ENCODE measurements around the gene ABCA12. TPM values are rescaled to one million over a fixed set of nuclear protein-coding genes. Genes with fewer than 3 reads are reported as not detected.
"Not testable (repeated sequence)": the region's sequence is repeated elsewhere in the genome, so short reads cannot be mapped to it uniquely, and the experiment has no call there.

ABCA12 gene, protein sequence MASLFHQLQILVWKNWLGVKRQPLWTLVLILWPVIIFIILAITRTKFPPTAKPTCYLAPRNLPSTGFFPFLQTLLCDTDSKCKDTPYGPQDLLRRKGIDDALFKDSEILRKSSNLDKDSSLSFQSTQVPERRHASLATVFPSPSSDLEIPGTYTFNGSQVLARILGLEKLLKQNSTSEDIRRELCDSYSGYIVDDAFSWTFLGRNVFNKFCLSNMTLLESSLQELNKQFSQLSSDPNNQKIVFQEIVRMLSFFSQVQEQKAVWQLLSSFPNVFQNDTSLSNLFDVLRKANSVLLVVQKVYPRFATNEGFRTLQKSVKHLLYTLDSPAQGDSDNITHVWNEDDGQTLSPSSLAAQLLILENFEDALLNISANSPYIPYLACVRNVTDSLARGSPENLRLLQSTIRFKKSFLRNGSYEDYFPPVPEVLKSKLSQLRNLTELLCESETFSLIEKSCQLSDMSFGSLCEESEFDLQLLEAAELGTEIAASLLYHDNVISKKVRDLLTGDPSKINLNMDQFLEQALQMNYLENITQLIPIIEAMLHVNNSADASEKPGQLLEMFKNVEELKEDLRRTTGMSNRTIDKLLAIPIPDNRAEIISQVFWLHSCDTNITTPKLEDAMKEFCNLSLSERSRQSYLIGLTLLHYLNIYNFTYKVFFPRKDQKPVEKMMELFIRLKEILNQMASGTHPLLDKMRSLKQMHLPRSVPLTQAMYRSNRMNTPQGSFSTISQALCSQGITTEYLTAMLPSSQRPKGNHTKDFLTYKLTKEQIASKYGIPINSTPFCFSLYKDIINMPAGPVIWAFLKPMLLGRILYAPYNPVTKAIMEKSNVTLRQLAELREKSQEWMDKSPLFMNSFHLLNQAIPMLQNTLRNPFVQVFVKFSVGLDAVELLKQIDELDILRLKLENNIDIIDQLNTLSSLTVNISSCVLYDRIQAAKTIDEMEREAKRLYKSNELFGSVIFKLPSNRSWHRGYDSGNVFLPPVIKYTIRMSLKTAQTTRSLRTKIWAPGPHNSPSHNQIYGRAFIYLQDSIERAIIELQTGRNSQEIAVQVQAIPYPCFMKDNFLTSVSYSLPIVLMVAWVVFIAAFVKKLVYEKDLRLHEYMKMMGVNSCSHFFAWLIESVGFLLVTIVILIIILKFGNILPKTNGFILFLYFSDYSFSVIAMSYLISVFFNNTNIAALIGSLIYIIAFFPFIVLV (N-terminal part only)
- polyA plus RNA-seq (2014; cell fraction: cytosol; rRNA removed), result 0.12 and 0.30 TPM in 2 replicates
- 0.02 and 0.14 TPM in 2 replicates for polyA plus RNA-seq (2014; cell fraction: nucleus; rRNA removed)

DNA sequence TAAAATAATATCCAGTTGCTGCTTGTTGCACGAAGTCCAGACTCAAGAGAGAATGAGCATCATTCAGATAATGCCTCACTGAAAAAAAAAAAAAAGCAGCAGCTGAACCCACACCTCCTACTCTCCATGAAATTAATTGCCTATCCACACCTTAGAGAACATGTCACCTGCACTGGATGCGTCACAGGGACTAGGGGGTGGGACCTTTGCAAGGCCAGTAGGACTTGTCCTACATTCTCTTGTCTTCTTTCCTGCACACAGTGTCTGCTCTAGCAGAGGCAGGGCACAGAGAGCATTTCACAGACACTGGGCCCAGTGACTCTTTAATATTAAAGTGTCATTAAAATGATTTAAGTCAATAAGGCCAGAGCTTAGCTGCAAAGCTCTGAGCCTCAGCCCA lies at the start of gene ABCA12:
Gene ABCA12 (minus strand): TSS at position 148 of the 400 bp plus-strand sequence. CDS start 418 bp downstream, outside the sequence.
- no peak for DNase-seq (ENCODE audit: low spot score)

DNA sequence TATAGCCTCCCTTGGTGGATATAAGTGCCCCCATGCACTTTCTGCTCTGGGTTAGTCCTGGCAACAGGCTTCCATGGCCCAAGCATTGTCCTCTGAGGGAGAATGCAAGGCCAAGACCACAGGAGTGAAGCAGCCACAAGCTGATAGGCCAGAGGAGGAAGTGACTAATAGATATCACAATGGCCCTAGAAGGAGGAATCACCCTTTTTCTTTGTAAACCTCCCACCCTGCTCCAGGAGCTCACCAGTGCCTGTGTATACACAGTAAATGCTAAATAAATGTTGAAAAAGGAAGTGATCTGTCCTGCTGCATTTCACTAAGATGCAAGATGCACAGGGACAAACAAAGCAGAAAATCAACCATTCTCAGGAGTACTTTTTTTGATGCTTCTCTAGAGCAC lies 49.7 kb upstream of the ABCA12 start:
- DNase-seq (ENCODE audit: low spot score), result no peak

DNA sequence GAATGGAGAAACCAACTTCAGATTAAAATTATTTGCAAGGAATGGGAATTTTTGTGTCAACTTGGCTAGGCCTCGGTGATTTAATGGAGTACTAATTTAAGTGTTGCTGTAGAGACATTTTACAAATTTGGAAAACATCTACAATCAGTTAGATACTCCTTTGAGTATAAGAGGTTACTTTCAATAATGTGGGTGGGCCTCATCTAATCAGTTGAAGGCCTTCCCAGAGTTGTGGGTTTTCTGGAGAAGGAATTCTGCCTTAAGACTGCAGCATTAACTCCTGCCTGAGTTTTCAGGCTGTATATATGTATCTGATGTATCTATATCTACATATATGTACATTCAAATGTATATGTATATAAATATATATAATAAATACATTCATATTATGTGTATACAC lies 47.6 kb upstream of the ABCA12 start:
- DNase-seq (ENCODE audit: low spot score), result no peak

DNA sequence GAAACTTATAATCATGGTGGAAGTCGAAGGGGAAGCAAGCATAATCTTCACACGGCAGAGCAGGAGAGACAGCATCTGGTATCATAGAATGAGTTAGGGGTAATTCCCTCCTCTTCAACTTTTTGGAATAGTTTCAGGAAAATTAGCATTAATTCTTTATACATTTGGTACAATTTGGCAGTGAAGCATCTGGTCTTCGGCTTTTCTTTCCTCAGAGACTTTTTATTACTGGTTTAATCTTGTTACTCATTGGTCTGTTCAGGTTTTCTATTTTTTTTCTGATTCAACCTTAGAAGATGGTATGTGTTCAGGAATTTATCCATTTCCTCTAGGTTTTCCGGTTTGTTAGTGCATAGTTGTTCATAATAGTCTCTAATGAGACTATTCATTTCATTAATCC lies 39.7 kb upstream of the ABCA12 start:
- no peak for DNase-seq (ENCODE audit: low spot score)

DNA sequence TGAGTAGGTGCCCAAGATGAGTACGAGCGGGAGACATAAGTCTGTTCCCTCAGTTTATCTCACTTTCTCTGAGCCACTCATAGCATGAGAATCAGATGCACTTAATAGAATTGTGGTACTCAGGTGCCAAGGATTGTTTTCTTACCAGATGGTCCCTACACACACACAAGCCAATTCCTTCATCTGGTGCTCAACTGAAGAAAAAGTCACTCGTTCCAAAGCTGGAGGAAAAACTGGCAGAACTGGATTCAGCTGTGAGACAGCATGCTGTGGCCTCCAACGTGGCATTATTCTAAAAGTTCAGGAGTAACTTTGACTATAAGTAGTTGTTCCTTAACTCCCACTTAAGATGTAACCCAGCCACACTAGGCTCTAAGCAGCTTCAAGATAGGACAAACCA lies 33.4 kb upstream of the ABCA12 start:
- DNase-seq (ENCODE audit: low spot score), result no peak

DNA sequence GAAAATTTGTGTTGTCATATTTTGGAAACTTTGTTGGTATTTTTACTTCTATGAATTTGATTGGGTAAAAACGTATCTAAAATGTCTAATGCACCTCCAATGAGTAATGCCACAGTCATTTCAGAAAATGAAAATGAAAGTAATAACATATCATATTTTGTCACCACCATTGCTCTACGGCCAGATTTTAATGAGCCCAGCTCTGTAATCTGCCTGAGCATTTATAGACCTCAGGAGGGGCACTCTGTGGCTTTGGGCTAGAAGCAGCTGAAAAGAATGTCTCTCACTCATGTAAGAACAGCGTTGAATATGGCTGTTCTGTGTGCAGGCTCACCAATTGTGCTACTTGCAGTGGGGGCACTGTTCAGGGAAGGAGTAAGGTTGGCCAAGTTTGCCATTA lies 32.7 kb upstream of the ABCA12 start:
- DNase-seq (ENCODE audit: low spot score), result no peak

DNA sequence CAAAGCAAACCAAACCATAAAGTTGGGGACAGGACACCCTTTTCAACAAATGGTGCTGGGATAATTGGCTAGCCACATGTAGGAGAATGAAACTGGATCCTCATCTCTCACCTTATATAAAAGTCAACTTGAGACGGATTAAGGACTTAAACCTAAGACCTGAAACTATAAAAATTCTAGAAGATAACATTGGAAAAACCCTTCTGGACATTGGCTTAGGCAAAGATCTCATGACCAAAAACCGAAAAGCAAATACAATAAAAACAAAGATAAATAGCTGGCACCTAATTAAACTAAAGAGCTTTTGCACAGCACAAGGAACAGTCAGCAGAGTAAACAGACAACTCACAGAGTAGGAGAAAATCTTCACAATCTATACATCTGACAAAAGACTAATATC lies 28.1 kb upstream of the ABCA12 start:
- not testable (repeated sequence) for DNase-seq (ENCODE audit: low spot score)

DNA sequence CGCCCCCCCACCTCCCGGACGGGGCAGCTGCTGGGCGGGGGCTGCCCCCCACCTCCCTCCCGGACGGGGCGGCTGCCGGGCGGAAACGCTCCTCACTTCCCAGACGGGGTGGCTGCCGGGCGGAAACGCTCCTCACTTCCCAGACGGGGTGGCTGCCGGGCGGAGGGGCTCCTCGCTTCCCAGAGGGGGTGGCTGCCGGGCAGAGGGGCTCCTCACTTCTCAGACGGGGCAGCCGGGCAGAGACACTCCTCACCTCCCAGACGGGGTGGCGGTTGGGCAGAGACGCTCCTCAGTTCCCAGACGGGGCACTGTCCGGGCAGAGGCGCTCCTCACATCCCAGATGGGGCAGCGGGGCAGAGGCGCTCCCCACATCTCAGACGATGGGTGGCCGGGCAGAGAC lies 24.9 kb upstream of the ABCA12 start:
- not testable (repeated sequence) for DNase-seq (ENCODE audit: low spot score)

DNA sequence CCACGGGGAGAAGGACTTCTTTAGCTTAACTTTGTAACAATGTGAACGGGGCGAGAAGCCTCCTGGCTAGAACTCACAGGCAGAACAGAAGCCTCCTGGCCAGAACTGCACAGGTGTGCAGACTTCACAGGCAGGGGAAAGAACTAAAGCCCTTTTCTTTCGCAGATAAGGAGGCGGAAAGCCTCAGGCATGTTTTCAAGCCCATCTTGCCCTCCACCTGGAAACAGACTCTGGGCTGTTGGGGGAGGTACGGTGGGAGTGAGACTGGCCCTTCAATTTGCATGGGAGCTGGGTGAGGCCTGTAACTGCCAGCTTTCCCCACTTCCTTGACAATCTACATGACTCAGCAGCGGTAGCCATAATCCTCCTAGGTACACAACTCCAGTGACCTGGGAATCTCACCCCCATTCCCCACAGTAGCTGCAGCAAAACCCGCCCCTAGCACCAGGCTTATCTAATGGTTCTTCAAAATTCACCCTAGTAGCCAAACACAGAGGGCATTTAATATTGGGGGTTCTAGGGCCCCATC lies 22.9 kb upstream of the ABCA12 start:
- DNase-seq (ENCODE audit: low spot score), result no peak

DNA sequence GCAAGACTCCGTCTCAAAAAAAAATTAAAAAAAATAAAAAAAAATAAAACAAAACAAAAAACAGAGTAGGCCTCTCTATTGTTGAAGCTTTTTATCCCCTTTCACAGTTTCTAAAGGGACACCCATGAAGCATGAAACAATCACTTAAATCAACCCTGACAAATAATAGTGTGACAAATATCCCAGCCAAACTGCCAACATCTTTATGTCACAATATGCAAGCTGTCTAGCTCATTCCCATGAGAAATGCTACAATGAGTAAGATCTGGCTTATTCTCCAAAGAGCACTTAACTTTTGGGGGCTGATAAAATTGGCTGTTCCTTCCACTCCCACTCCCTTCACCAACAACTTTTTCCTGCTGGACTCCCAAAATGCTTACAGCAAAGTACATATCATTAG lies 21.7 kb upstream of the ABCA12 start:
- DNase-seq (ENCODE audit: low spot score), result no peak

DNA sequence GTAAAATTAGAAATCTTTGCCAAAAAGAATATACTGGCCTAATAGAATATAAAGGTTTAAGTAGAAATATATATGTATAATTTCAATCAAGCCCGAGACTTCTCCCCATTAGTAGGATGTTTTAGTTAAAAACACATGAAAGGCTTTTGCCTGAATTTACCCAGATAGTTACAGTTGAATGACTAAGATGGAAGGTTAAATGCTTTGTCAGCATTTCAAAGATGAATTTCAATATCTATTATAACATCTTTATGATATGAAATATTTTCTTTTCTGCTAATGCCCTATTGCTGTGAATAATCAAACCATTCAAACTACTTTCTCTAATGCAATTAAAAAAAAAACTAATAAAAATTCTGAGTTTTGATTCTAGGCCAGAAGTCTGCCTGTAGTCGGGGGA lies 18.0 kb upstream of the ABCA12 start:
- no peak for DNase-seq (ENCODE audit: low spot score)

DNA sequence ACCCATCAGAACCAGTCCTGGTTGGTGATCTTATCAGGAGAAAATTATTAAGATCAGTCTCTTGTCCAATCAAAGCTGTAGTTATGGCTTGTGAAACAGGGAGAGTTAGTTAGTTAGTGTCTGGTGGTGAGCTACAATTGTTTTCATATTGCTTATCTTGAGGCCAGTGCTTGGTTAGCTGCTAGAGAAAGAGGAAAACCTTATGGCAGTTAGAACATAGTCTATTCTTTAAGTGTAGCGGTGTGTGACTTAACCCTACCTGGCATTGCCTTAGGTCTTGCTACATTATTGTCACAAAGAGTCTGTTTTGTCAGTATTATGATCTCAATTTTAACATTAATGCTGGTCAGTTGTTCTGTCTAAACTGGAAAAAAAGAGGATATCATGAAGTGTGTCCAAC lies 11.5 kb upstream of the ABCA12 start:
- no peak for DNase-seq (ENCODE audit: low spot score)

DNA sequence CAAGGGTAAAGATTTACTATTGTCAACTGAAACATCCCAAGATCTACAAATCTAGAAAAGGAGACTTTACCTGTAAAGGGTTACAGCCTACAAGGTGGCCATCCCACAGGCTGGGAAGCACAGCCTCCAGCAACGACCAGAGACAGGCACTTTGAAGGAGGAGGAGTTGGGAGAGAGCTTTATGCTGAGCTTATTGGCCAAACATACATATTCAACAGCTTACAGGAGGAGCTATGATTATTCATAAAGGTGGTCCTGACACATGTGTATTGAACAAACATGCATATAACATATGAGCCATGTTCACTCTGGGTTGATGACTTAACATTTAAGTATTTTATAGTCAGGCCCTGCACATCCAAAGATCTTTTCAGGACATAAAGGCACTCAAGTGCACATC lies 11.1 kb upstream of the ABCA12 start:
- DNase-seq (ENCODE audit: low spot score), result no peak

DNA sequence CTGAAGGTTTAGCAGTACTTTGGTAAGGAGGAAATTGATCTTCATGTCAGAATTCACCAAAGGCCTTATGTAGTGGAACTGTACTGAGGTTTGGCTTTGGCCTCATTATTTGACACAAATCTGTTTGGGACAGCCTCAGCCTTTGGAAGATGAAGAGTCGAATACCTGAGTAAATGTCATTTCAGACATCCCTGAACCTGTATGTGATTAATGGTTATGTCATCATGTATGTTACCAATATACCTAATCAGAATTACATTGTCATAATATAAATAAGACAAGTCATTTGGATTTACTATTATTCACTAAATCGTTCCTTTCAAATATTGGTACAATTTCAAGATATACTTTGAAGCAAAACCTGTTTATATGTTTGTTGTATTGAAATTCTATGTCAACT lies 10.6 kb upstream of the ABCA12 start:
- no peak for DNase-seq (ENCODE audit: low spot score)

DNA sequence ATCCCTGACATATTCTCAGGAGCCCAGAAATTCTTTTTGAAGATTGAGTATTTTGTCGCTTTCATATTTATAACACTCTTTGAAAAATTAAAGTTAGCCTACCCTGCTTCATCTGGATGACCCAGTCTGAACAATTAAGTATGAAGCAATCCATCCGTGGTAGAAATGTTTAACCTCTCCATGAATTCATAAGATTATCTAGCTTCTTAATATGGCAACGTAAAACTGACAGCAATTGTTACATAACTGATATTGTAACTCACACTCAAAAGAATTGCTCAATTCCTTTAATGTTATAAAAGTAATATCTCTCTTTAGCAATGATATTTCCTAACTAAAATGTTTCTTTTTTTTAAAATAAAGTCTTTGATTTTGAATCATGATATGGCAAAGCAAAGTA lies 7.2 kb upstream of the ABCA12 start:
- no peak for DNase-seq (ENCODE audit: low spot score)

DNA sequence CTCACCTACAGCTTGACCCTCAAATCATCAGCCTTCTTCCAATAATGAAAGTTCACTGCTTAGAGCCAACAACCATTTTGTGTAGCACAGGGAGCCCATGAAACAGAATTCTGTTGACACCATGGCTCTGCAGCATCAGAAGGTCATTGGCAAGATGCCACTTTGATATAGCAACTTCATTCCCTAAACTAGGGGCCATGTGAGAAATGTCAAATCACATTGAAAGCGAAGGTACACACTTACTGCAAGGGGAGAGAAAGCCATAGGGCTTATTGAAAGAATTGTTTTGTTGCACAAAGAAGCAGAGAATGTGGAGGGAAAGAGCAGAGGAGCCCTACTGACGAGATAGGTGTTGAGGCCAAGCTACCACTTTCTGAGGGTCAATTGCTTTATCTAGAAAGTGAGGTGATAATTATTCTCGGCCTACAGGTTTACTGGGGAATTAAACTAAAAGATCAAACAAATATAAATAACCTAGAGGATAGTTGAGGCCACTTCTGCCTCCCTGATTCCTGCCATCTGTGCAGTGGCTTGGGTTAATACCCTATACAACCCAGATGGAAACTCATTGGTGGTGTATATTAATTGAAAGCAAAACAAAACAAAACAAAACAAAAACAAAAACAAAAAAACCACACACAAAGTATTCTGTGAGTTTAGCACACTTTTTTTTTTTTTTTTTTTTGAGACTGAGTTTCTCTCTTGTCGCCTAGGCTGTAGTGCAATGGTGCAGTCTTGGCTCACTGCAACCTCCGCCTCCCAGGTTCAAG lies 5.9 kb upstream of the ABCA12 start:
- DNase-seq (ENCODE audit: low spot score), result no peak

DNA sequence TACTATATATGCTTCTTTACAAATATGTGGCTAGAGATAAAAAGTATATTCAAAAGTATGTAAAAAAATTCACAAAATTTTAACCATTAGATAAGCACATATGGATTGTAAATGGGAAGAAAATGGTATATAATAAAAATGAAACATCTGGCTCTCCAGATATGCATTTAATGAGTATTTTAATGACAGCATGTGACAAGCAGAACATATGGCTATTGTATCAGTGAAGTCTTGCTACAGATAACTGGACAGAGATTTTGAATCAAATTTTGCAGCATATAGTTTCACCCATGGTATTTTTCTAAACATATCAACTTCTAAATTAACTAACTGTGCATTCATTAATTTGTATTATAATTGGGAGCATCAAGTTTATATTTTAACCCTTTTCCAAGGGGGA lies 5.0 kb upstream of the ABCA12 start:
- DNase-seq (ENCODE audit: low spot score), result no peak

DNA sequence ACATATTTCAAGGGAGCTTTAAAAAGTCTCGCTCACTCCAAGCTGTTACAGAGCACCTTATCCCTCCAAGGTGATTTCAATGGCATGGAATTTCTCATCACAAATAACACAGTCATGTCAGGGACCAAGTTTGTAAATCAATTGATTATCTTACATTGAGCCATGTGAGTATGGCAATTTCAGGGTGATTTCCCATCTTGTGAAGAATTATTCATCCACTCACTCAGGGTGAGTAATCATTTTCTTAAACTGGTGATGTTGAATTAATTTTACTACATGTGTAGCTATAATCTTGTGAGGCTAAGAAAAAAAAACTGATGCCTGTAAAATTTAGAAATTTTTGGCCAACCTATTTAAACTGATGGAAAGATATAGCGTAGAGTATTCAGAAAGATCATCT lies 3.3 kb upstream of the ABCA12 start:
- no peak for DNase-seq (ENCODE audit: low spot score)

DNA sequence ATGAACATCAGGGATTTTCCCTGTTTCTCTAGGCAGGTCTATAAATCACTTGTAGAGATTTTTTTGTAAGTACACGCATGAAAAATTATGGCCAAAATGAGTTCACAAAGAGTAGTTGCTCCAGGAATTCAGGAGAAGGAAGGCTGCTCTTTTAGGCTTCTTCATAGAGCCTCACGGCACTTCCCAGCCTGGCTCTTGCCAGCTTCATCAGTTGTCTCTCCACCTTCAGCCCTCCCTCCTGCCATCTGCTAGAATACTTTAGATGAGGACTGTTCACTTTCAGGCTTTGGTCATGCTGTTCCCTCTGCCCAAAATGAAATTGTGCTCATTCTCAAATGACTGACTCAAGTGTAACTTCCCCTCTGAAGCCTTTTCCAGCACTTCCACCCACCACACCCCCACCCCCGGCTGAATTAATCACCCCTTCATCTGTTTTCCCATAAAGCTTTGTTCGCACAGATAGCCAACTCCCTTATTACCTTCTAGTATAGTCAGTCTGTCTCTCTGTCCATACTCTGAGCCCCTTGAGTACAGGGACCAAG lies 1.8 kb upstream of the ABCA12 start:
- DNase-seq (ENCODE audit: low spot score), result no peak

DNA sequence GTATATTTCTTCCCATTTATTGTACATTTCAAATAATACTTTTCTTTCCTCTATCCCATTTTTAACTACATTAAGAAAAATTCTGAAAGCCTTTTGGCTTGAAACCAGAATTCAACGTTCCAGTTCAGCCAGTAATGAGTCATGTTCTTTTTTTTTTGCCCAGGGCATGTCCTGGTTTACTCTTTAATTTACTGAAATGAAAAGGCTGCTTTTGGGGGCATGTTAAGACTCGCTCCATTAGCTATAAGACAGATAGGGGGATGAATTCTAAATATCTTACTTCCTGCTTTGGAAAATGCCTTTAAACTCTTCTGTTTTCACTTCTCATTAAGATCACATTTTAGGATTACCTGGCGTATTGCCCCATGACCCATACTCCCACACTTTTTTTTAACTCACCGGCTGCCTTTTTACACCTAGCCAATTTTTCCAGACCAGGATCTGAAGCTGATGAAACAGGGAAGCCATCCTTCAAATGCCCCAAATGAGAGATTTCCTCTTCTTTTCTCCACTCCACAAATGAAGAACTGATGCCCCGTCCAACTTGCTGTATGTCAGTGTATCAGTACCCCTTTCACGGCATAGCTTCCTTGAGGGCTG lies 585 bp downstream of the ABCA12 start:
- DNase-seq (ENCODE audit: low spot score), result no peak
